NB4 (cell line): ENCODE measurements around the gene UBE2F.

Source experiments
- CTCF ChIP-seq: IDR thresholded peaks from one replicate; pipeline ENCODE4 v1.5.1; 2012; ENCODE audit warnings: low read depth, low read length
- MAX ChIP-seq: IDR thresholded peaks from 2 replicates; pipeline ENCODE4 v1.6.1; 2011; ENCODE audit warnings: low read depth, low read length
- POLR2A ChIP-seq: IDR thresholded peaks from 2 replicates; pipeline ENCODE4 v1.6.1; 2011; ENCODE audit warnings: mild to moderate bottlenecking; ENCODE audit not compliant: insufficient read length; ENCODE audit errors: extremely low read depth

- TF ChIP-seq POLR2A: no peak
- TF ChIP-seq CTCF: no peak
- TF ChIP-seq MAX: no peak
These were observed 44.0 kb upstream of the UBE2F start for GRCh38 chr2:237922641-237923361.
